SU-DHL-6 (cell line): ENCODE data around the gene IDH2.

ENCODE experiments used
- H2AFZ ChIP-seq: fragments of 200-600 bp; sonication (generic); 2 replicates; pipeline ENCODE4 v1.6.1; 2014; ENCODE audit warnings: low read depth, mild to moderate bottlenecking, moderate library complexity, mixed read lengths, antibody characterized with exemption, low read length; ENCODE audit not compliant: severe bottlenecking
- H3F3A ChIP-seq: fragments of 200-600 bp; shearing (Covaris generic); 2 replicates; pipeline ENCODE4 v1.6.0; 2016; ENCODE audit warnings: antibody characterized with exemption, mild to moderate bottlenecking; ENCODE audit not compliant: insufficient read depth
- H3K27ac ChIP-seq: fragments of 200-600 bp; sonication (generic); 2 replicates; pipeline ENCODE4 v1.5.1; 2016; ENCODE audit warnings: low read depth, mild to moderate bottlenecking, low read length, moderate library complexity, mixed read lengths
- H3K27me3 ChIP-seq: fragments of 200-600 bp; sonication (generic), shearing (Covaris generic); 2 replicates; pipeline ENCODE4 v1.6.0; 2014; ENCODE audit warnings: mild to moderate bottlenecking, low read length
- H3K36me3 ChIP-seq: fragments of 200-600 bp; sonication (generic); 2 replicates; pipeline ENCODE4 v1.6.1; 2014; ENCODE audit warnings: mild to moderate bottlenecking, low read length, mixed read lengths
- H3K4me2 ChIP-seq: fragments of 300-600, 200-600 bp; shearing (Covaris generic), sonication (generic); 2 replicates; pipeline ENCODE4 v1.6.0; 2014; ENCODE audit warnings: low read length, low read depth, mild to moderate bottlenecking; ENCODE audit not compliant: poor library complexity, severe bottlenecking
- H3K4me3 ChIP-seq: fragments of 200-600 bp; sonication (generic); 2 replicates; pipeline ENCODE4 v1.5.1; 2014; ENCODE audit warnings: antibody characterized with exemption, low read length, mild to moderate bottlenecking, mixed read lengths; ENCODE audit not compliant: insufficient read depth, poor library complexity, severe bottlenecking
- H3K79me2 ChIP-seq: fragments of 200-600 bp; sonication (generic); 2 replicates; pipeline ENCODE4 v1.6.1; 2014; ENCODE audit warnings: mild to moderate bottlenecking, low read length, moderate library complexity; ENCODE audit not compliant: insufficient read depth
- H3K9ac ChIP-seq: fragments of 200-600 bp; sonication (generic); 2 replicates; pipeline ENCODE4 v1.7.0; 2014; ENCODE audit warnings: mild to moderate bottlenecking, low read length
- H3K9me2 ChIP-seq: fragments of 200-600 bp; sonication (generic); replicated peaks from 2 replicates; pipeline ENCODE4 v1.6.1; 2014; ENCODE audit warnings: low read length; ENCODE audit not compliant: insufficient read depth
- H3K9me3 ChIP-seq: fragments of 200-600 bp; sonication (generic); 2 replicates; pipeline ENCODE4 v1.6.1; 2014; ENCODE audit warnings: low read length, mixed read lengths; ENCODE audit not compliant: insufficient read depth
- H4K20me1 ChIP-seq: fragments of 200-600 bp; sonication (generic); 2 replicates; pipeline ENCODE4 v1.6.1; 2014; ENCODE audit warnings: low read depth, mild to moderate bottlenecking, antibody characterized with exemption, low read length, moderate library complexity, mixed read lengths
- EZH2phosphoT487 ChIP-seq: fragments of 200-600 bp; sonication (generic), shearing (Covaris generic); conservative IDR thresholded peaks from 2 replicates; pipeline ENCODE4 v1.6.1; 2018; ENCODE audit warnings: mild to moderate bottlenecking, antibody characterized with exemption, low read length, moderate library complexity, mixed read lengths
- TF ChIP-seq, protein P1 (sequence below): fragments of 200-600 bp; sonication (generic); IDR thresholded peaks from one replicate; pipeline ENCODE4 v1.5.1; 2017; ENCODE audit warnings: antibody characterized with exemption, mild to moderate bottlenecking, low read length, moderate library complexity; ENCODE audit not compliant: insufficient read depth, poor library complexity, severe bottlenecking

IDH2 gene

DNA sequence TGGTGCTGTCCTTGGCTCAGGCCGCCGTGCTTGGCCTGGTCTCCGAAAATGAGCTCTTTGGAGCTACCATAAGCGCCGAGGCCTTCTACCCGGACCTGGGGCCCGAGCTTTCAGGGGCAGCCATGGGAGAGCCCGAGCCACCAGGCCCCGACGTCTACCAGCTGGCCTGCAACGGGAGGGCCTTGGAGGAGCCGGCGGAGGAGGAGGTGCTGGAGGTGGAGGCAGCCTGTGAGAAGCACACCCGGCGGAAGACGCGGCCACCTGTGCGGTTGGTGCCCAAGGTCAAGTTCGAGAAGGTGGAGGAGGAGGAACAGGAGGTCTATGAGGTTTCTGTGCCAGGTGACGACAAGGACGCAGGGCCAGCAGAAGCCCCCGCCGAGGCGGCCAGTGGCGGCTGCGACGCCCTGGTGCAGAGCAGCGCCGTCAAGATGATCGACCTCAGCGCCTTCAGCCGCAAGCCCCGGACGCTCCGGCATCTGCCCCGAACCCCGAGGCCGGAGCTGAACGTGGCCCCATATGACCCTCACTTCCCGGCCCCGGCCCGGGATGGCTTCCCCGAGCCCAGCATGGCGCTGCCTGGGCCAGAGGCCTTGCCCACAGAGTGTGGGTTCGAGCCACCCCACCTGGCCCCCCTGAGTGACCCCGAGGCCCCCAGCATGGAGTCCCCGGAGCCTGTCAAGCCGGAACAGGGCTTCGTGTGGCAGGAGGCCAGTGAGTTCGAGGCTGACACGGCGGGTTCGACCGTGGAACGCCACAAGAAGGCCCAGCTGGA, 34.9 kb downstream of the IDH2 start:
- no peaks in the 10 kb centered on the region for H3K9me2 ChIP-seq
- no peak overlapping the region for H3K4me2 ChIP-seq
- no peak overlapping the region for H3K27ac ChIP-seq
- H4K20me1 ChIP-seq: no peaks in the 10 kb centered on the region
- no peaks in the 10 kb centered on the region for H3K9me3 ChIP-seq
- no peak overlapping the region for H2AFZ ChIP-seq
- no peak overlapping the region for H3K4me3 ChIP-seq
- TF ChIP-seq, protein P1, sequence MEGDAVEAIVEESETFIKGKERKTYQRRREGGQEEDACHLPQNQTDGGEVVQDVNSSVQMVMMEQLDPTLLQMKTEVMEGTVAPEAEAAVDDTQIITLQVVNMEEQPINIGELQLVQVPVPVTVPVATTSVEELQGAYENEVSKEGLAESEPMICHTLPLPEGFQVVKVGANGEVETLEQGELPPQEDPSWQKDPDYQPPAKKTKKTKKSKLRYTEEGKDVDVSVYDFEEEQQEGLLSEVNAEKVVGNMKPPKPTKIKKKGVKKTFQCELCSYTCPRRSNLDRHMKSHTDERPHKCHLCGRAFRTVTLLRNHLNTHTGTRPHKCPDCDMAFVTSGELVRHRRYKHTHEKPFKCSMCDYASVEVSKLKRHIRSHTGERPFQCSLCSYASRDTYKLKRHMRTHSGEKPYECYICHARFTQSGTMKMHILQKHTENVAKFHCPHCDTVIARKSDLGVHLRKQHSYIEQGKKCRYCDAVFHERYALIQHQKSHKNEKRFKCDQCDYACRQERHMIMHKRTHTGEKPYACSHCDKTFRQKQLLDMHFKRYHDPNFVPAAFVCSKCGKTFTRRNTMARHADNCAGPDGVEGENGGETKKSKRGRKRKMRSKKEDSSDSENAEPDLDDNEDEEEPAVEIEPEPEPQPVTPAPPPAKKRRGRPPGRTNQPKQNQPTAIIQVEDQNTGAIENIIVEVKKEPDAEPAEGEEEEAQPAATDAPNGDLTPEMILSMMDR: no peak
- TF ChIP-seq EZH2phosphoT487: no peak
- H3F3A ChIP-seq: no peaks in the 10 kb centered on the region
- no peak overlapping the region for H3K9ac ChIP-seq
- no peaks in the 10 kb centered on the region for H3K36me3 ChIP-seq
- no peaks in the 10 kb centered on the region for H3K27me3 ChIP-seq
- H3K79me2 ChIP-seq: no peaks in the 10 kb centered on the region

DNA sequence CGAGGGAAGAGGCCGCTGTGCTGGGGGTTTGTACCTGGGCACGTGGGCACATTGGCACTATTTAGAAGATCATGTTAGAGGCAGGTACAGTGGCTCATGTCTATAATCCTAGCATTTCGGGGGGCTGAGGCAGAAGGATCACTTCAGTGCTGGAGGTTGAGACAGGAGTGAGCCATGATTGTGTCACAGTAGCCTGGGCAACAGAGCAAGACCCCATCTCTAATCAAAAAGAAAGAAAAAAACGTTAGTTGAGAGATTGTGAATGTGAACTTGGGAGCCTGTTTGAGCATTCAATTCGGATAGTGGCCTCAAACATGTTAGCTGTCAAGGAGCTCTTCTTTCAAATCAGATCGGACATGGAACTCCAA, 36.6 kb downstream of the IDH2 start:
- H3K27ac ChIP-seq: no peak overlapping the region
- H3K27me3 ChIP-seq: no peaks in the 10 kb centered on the region
- H4K20me1 ChIP-seq: no peaks in the 10 kb centered on the region
- H3K4me3 ChIP-seq: no peak overlapping the region
- H2AFZ ChIP-seq: no peak overlapping the region
- H3K79me2 ChIP-seq: no peaks in the 10 kb centered on the region
- TF ChIP-seq, protein P1: no peak
- TF ChIP-seq EZH2phosphoT487: no peak
- H3K9me3 ChIP-seq: no peaks in the 10 kb centered on the region
- no peaks in the 10 kb centered on the region for H3K9me2 ChIP-seq
- no peaks in the 10 kb centered on the region for H3K36me3 ChIP-seq
- 0 out of 2 replicates have a peak, but pooled peaks cover 5% of the 10 kb centered on the region for H3F3A ChIP-seq
- no peak overlapping the region for H3K4me2 ChIP-seq
- H3K9ac ChIP-seq: no peak overlapping the region

DNA sequence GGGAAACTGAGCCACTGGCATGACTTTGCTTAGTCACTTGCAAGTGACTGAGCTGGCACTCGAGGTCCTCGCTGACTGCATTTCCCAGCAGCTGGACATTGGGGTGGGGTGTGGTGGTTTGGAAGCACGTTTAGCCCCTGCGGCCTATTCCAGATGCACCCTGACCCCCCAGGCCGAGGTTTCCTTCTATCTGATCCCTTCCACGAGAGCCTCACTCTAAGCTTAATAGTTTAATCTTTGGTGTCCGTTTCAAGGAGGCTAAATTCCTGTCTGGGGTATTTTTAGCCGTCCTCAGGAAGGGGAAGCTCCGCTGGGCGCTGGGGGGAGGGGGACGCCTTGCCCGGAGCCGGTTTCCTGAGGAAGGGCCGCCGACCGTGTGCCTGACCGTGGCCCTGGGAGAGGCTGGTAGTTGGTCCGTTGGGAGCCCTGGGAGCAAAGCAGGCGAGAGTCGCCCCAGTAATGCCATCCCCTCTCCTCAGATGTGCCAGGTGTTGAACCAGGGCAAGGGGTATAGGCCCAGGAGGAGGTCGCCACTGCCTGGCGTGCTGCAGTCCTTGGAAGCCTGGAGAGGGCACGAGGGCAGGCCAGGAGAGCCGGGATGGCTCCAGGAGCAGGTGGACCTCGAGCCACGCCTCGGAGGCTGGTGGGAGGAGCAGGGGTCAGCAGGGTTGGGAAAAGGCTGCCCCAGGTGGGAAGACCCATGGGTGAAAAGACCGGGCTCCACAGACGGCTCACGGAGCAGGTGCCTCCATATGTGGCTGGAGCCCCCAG, 37.2 kb downstream of the IDH2 start:
- Histone ChIP-seq H3F3A (0 out of 2 replicates have a peak, but pooled peaks cover 10% of the 10 kb centered on the region), H3K27ac (no peak overlapping the region), H3K27me3 (no peaks in the 10 kb centered on the region), H2AFZ (no peak overlapping the region), H3K4me3 (no peak overlapping the region), H3K9me2 (no peaks in the 10 kb centered on the region), H3K9me3 (no peaks in the 10 kb centered on the region), H3K79me2 (no peaks in the 10 kb centered on the region), H4K20me1 (no peaks in the 10 kb centered on the region), H3K4me2 (no peak overlapping the region), H3K36me3 (no peaks in the 10 kb centered on the region), H3K9ac (no peak overlapping the region)
- TF ChIP-seq EZH2phosphoT487: no peak
- TF ChIP-seq, protein P1: no peak
